ENCODE measurements around the gene ITGB2.

DNA sequence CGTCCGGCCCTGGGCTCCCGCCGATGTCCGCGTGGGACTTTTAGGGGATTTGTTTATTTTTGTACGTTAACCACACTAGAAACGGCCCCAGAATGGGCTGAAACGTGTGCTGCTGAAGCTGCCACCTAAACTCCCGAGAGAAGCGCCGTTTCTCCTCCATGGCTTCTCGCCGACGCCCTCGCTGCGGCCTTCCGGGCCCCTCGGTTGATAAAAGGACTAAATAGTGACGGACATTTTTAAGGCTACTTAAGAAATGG, 46.5 kb downstream of the ITGB2 start:
- TF ChIP-seq, protein P1, sequence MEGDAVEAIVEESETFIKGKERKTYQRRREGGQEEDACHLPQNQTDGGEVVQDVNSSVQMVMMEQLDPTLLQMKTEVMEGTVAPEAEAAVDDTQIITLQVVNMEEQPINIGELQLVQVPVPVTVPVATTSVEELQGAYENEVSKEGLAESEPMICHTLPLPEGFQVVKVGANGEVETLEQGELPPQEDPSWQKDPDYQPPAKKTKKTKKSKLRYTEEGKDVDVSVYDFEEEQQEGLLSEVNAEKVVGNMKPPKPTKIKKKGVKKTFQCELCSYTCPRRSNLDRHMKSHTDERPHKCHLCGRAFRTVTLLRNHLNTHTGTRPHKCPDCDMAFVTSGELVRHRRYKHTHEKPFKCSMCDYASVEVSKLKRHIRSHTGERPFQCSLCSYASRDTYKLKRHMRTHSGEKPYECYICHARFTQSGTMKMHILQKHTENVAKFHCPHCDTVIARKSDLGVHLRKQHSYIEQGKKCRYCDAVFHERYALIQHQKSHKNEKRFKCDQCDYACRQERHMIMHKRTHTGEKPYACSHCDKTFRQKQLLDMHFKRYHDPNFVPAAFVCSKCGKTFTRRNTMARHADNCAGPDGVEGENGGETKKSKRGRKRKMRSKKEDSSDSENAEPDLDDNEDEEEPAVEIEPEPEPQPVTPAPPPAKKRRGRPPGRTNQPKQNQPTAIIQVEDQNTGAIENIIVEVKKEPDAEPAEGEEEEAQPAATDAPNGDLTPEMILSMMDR (IDR thresholded peaks at IDR 0.05; ENCODE audit: low read depth, low read length, poor library complexity, severe bottlenecking): no peak
- peak; percentile 68; the same call in 1 of the 2 replicates for TF ChIP-seq EZH2phosphoT487 (IDR thresholded peaks at IDR 0.05; ENCODE audit: borderline replicate concordance, low read length)

Measured in DOHH2 (cell line).